Lower leg skin (tissue), 3 donors: ENCODE data around the gene ZCCHC24.

Experiments
- POLR2A ChIP-seq, 2 donors: fragments of 450-650 bp; IDR thresholded peaks; one replicate each; pipeline ENCODE4 v1.6.1; 2016 to 2017; ENCODE audit warnings: antibody characterized with exemption in 2 of 2, mild to moderate bottlenecking in 1 of 2, moderate library complexity in 1 of 2
- TF ChIP-seq, protein P1 (sequence below), 3 donors: fragments of 450-650 bp; IDR thresholded peaks; one replicate each; pipeline ENCODE4 v1.5.1; 2016; ENCODE audit warnings: antibody characterized with exemption in 3 of 3, mild to moderate bottlenecking in 3 of 3, moderate library complexity in 2 of 3

- TF ChIP-seq, protein P1, sequence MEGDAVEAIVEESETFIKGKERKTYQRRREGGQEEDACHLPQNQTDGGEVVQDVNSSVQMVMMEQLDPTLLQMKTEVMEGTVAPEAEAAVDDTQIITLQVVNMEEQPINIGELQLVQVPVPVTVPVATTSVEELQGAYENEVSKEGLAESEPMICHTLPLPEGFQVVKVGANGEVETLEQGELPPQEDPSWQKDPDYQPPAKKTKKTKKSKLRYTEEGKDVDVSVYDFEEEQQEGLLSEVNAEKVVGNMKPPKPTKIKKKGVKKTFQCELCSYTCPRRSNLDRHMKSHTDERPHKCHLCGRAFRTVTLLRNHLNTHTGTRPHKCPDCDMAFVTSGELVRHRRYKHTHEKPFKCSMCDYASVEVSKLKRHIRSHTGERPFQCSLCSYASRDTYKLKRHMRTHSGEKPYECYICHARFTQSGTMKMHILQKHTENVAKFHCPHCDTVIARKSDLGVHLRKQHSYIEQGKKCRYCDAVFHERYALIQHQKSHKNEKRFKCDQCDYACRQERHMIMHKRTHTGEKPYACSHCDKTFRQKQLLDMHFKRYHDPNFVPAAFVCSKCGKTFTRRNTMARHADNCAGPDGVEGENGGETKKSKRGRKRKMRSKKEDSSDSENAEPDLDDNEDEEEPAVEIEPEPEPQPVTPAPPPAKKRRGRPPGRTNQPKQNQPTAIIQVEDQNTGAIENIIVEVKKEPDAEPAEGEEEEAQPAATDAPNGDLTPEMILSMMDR (IDR thresholded peaks at IDR 0.05), result no peak
- no peak for TF ChIP-seq POLR2A (IDR thresholded peaks at IDR 0.05)
Measured at GRCh38 chr10:79490400-79491142, 45.1 kb upstream of the ZCCHC24 start.
